GM18868 (cell line): ENCODE measurements around the gene CNTNAP3.
"Not testable (repeated sequence)": the region's sequence is repeated elsewhere in the genome, so short reads cannot be mapped to it uniquely, and the experiment has no call there.

Experiments
- ATAC-seq: cut with Tn5 transposase; IDR thresholded peaks from one replicate; pipeline ENCODE4 v1.9.1; 2021; ENCODE audit warnings: mild to moderate bottlenecking, moderate library complexity; ENCODE audit not compliant: unreplicated experiment

The CNTNAP3 gene

GRCh38 chr9:39078621-39079256 is 209.2 kb downstream of the CNTNAP3 start:
- not testable (repeated sequence) for ATAC-seq

GRCh38 chr9:39073537-39073936 is 214.4 kb downstream of the CNTNAP3 start:
- ATAC-seq = not testable (repeated sequence)

GRCh38 chr9:39067683-39068082 is 220.3 kb downstream of the CNTNAP3 start:
- ATAC-seq = not testable (repeated sequence)

- not testable (repeated sequence) for ATAC-seq
Observed at GRCh38 chr9:39062966-39063365, 225.0 kb downstream of the CNTNAP3 start.

GRCh38 chr9:39054453-39054852 is 233.5 kb downstream of the CNTNAP3 start:
- ATAC-seq = not testable (repeated sequence)

- ATAC-seq = not testable (repeated sequence)
Observed at GRCh38 chr9:39046833-39047232, 241.1 kb downstream of the CNTNAP3 start.

GRCh38 chr9:39042352-39042803 is 245.6 kb downstream of the CNTNAP3 start:
- not testable (repeated sequence) for ATAC-seq

- ATAC-seq = not testable (repeated sequence)
Observed at GRCh38 chr9:39041774-39042173, 246.2 kb downstream of the CNTNAP3 start.

- ATAC-seq = not testable (repeated sequence)
Observed at GRCh38 chr9:39039148-39039547, 248.8 kb downstream of the CNTNAP3 start.

- not testable (repeated sequence) for ATAC-seq
Observed at GRCh38 chr9:39038221-39038620, 249.7 kb downstream of the CNTNAP3 start.

- ATAC-seq = not testable (repeated sequence)
Observed at GRCh38 chr9:39033849-39034248, 254.1 kb downstream of the CNTNAP3 start.

GRCh38 chr9:39030204-39031019 is 257.6 kb downstream of the CNTNAP3 start:
- ATAC-seq = peak; percentile 55

GRCh38 chr9:39028855-39029254 is 259.1 kb downstream of the CNTNAP3 start:
- ATAC-seq = not testable (repeated sequence)

- not testable (repeated sequence) for ATAC-seq
Observed at GRCh38 chr9:39028168-39028567, 259.8 kb downstream of the CNTNAP3 start.

- not testable (repeated sequence) for ATAC-seq
Observed at GRCh38 chr9:39025911-39026588, 261.9 kb downstream of the CNTNAP3 start.
